Activated T-cell treated with anti-CD3 and anti-CD28 coated beads for 24 hours (primary cell): Measurements from ENCODE around the gene MTA1.

Experiments used
- DNase-seq: peaks from one replicate; pipeline ENCODE4 v3.0.0-alpha.2; 2020; ENCODE audit warnings: low read depth

Gene MTA1

DNA sequence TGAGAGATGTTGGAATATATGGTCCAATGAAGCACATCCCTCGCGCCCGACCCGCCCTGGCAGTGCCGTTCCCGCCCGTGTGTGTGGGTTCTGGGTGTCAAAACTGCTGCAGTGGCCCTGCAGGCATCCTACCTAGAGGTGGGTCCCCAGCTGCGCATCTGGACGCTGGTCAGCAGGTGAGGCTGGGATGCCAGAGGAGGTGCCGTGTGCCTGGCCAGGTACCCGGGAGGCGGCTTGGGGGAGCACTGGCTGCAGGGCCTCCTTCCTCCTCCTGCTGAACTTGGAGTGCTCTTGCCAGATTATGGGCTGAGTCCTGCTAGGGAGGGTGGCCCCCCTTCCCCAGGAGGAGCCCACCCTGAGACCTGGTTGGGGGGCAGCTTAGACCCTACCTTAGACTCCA, 5.2 kb downstream of the MTA1 start:
- no peak for DNase-seq

GRCh38 chr14:105425823-105426247, 6.2 kb downstream of the MTA1 start:
- no peak for DNase-seq

GRCh38 chr14:105426416-105427130, 6.9 kb downstream of the MTA1 start:
- DNase-seq: no peak

- no peak for DNase-seq
Measured at GRCh38 chr14:105427412-105427811, 7.8 kb downstream of the MTA1 start.

GRCh38 chr14:105427936-105428485, 8.4 kb downstream of the MTA1 start:
- no peak for DNase-seq

DNA sequence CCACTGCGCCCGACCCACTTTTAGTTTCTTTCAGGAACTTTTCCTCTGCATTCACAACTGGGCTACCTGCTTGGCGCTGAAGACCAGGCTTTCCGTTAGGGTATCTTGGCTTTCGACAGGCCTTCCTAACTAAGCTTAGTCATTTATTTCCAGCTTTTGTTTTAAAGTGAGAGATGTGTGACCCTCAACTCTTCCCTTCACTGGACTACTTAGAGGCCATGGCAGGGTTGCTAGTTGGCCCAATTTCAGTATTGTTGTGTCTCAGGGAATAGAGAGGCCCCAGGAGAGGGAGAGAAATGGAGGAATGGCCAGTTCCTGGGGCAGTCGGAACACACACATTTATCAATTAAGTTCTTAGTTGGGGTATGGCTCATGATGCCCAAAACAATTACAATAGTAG, 10.4 kb downstream of the MTA1 start:
- no peak for DNase-seq

- no peak for DNase-seq
Measured at GRCh38 chr14:105430565-105430964, 10.9 kb downstream of the MTA1 start.

- DNase-seq: no peak
Measured at GRCh38 chr14:105431256-105431655, 11.6 kb downstream of the MTA1 start.

- no peak for DNase-seq
Measured at GRCh38 chr14:105432657-105433056, 13.0 kb downstream of the MTA1 start.

GRCh38 chr14:105433161-105433605, 13.6 kb downstream of the MTA1 start:
- no peak for DNase-seq

DNA sequence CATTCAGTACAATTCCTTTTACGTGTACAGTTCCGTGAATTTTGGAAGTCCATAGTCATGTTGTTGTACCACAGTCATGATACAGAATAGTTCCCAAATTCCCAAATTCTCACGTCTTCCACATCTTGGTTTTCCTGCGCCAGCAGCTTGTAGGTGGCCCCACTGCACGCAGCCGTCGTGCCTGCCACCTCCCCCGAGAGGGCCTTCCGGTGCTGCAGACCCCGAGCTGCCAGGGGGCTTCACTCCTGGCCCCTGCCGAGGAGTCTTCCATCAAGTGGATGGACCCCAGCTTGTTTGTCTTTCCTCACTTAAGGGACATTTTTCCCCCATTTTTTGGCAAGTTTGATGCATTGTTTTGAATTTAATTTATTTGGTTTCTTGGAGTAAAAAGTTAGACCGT, 16.8 kb downstream of the MTA1 start:
- DNase-seq: no peak

DNA sequence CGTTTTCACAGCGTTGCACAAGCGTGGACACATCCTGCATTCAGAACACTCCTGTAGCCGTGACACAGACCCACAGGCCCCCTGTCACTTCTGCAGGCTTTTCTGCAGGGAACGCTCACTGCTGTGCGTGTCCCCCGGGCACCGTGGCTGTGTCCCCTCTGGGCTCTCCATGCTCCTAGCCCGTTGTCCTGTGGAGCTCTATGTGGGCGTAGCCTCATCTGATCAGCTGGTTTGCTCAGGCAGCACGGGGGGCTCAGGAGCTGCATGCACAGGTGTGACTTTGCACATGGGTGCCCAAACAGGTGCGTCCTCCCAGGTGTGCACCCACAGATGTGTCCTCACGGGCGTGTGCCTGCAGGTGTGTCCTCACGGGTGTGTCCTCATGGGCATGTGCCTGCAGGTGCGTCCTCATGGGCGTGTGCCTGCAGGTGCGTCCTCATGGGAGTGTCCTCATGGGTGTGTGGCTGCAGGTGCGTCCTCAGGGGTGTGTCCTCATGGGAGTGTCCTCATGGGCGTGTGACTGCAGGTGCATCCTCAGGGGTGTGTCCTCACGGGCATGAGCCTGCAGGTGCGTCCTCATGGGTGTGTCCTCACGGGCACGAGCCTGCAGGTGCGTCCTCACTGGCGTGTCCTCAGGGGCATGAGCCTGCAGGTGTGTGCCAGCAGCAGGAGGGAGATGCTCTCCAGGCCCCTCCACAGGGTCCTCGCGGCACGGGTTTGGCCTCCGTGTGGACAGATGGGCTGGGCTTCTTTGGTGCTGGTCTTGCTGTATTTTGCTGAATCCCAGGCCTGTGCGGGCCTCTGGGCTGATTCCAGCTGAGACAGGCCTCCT, 17.5 kb downstream of the MTA1 start:
- no peak for DNase-seq

DNA sequence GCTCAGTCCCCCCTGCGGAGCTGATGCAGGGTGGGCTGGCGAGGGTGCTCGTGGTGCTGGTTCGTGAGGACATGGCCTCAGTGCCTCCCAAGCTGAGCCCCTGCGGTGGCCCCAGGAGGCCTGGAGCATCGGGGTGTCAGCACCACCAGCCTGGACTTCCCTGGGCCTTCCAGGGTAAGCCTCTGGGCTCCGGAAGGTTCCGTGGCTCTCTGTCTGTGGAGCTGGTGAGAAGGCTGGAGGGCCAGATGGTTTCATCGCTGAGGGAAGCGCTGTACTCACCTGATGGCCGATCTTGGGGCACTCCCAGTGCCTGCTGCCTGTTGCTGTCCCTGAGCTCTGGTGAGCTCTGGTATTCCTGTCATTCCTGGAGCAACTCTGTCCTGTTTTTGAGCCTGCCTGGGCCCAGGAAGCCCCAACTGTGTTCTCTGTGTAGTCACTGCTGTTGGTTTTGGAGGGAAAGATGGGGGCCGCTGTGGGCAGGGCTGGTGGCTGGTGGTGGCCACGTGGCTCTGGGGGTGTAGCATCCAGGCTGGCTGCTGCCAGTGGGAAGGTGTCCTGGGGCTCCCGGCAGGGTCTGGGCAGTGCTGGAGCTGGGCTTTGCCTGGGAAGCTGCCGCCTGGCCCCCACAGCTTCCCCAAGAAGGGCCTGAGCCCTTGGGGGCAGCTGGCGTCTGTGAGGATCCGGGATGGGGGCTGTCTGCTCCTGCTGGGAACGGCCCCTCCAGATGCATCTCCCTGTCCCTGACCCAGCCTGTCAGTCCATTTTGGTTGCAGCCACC, 18.3 kb downstream of the MTA1 start:
- no peak for DNase-seq

DNA sequence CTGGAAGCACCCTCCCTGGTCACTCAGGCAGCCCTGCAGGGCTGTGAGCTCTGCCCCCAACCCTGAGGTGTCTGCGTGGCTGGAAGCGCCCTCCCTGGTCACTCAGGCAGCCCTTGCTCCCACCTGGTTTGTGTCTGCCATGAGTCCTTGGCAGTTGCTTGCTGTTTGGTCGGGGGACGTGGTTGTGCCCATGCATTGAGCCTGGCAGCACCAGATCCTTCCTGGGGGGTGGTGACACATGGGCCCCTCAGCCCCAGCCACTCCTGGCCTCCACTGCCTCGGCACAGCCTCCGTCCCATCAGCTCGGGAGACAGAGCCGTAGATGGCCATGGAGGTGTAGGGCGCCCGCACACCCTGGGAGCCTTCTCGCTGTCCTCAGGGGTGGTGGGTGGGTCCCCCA, 19.6 kb downstream of the MTA1 start:
- DNase-seq: no peak

- no peak for DNase-seq
Measured at GRCh38 chr14:105439710-105440553, 20.3 kb downstream of the MTA1 start.

DNA sequence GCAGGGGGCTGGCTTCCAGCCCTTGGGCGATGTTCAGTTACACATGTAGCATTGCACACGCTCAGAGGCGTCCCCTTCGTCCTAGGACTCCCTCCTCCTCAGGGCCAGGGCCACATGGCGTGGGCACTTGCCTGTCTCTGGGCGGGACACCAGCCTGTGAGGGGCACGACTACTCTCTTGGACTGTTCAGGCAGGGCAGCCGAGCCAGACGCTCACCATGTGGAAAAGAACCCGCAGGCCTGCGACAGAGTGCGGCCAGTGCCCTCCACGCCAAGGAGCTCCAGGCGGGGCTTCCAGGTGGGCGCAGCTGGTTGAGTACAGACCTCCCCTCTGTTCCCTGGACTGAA, 20.9 kb downstream of the MTA1 start:
- DNase-seq: no peak

DNA sequence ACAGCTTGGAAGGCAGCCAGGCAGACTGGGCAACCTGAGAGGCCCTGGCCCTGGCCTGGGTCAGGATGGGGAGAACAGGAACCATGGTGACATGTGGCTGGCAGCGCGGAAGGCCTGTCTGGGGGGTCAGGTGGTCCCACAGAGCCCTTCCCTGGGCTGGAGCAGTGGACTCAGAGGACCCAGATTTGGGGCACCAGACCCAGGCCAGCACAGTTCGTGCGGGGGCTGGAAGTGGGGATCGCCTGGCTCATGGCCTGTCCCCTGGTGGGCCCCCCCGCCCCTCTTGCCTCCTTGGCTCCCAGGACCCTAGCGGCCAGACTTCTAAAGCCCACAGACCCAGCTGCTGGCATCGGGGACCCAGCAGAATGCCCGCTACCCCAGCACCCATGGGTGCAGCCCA, 21.4 kb downstream of the MTA1 start:
- no peak for DNase-seq

DNA sequence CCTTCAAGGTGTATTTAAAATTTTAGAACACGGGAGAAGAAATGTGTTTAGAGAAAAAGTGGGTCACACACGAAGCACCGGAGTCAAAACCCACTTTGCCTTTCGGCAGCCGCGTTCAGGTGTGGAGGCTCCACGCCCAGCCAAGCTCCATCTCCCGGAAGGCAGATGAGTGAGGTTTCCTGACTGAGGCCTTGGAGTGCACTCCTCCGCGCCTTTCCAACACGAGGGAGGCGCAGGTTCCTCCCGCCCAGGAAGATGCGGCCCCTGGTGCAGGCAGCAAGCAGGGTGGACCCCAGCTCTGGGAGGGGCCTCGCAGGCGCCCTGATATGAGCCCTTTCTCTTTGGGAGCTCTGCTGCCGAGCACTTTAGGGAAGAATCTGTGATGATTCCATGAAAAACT, 22.5 kb downstream of the MTA1 start:
- no peak for DNase-seq

- no peak for DNase-seq
Measured at GRCh38 chr14:105442834-105443233, 23.2 kb downstream of the MTA1 start.

- no peak for DNase-seq
Measured at GRCh38 chr14:105444859-105445258, 25.2 kb downstream of the MTA1 start.

DNA sequence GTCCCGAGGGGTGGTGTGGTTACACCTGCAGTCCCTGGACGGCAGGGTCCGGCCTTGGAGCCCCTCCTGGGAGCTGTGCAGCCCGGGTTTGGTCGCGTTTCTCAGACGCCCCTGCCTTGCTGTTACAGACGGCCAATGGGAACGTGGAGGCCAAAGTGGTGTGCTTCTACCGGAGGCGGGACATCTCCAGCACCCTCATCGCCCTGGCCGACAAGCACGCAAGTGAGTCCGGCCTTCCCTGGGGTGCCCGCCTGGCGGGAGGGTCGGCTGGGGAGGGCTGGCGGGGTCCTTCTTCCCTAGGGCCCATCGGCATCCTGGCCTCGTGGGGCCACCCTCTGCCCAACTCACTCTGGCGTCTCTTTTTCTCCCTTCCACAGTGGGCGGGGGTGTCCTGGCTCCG, 25.7 kb downstream of the MTA1 start:
- DNase-seq: no peak
